Measurements from ENCODE around the gene FADS2.

- TF ChIP-seq CTCF (IDR thresholded peaks at IDR 0.05) (no peak), POLR2A (IDR thresholded peaks at IDR 0.05) (no peak)
These were observed 67.1 kb downstream of the FADS2 start for GRCh38 chr11:61895046-61895717.
